Sigmoid colon (tissue), 4 donors: ENCODE data around the gene MSH3.

Experiments used
- POLR2A ChIP-seq, 2 donors: fragments of 450-650 bp; IDR thresholded peaks; one replicate each; pipeline ENCODE4 v1.6.1; 2016; ENCODE audit warnings: antibody characterized with exemption in 2 of 2, mild to moderate bottlenecking in 2 of 2, moderate library complexity in 2 of 2
- POLR2AphosphoS5 ChIP-seq, 4 donors: sonication (generic); formaldehyde crosslinking; IDR thresholded peaks; one replicate each; pipeline ENCODE4 v1.6.1; 2017; ENCODE audit warnings: antibody characterized with exemption in 4 of 4
- TF ChIP-seq, protein P1 (sequence below), 4 experiments: fragments of 450-650 bp in 3 of 4; fragments of 200-600 bp in 1 of 4; IDR thresholded peaks; one replicate each; pipeline ENCODE4 v1.5.1; 2016 to 2019; ENCODE audit warnings: antibody characterized with exemption in 4 of 4, mild to moderate bottlenecking in 3 of 4, moderate library complexity in 2 of 4

DNA sequence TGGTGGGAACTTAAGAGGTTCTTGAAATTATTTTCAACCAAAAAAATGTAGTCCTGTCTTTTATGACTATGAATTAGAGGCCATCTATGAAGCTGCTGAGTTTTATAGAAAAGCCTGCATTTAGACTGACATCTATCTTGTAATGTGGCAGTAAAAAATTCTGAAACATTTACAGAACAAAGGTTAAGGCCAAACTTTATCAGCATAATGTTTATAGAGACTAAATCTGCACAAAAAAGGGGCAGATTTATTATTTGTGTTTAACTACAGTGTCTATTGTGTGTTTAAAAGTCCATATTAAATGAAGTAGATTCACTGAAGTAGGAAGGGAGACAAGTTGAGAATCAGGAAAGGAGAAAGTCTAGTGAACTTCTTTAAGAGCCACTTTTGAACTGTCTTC, 47.1 kb upstream of the MSH3 start:
- no peak for TF ChIP-seq POLR2A (IDR thresholded peaks at IDR 0.05)
- no peak for TF ChIP-seq POLR2AphosphoS5 (IDR thresholded peaks at IDR 0.05)
- TF ChIP-seq, protein P1, sequence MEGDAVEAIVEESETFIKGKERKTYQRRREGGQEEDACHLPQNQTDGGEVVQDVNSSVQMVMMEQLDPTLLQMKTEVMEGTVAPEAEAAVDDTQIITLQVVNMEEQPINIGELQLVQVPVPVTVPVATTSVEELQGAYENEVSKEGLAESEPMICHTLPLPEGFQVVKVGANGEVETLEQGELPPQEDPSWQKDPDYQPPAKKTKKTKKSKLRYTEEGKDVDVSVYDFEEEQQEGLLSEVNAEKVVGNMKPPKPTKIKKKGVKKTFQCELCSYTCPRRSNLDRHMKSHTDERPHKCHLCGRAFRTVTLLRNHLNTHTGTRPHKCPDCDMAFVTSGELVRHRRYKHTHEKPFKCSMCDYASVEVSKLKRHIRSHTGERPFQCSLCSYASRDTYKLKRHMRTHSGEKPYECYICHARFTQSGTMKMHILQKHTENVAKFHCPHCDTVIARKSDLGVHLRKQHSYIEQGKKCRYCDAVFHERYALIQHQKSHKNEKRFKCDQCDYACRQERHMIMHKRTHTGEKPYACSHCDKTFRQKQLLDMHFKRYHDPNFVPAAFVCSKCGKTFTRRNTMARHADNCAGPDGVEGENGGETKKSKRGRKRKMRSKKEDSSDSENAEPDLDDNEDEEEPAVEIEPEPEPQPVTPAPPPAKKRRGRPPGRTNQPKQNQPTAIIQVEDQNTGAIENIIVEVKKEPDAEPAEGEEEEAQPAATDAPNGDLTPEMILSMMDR (IDR thresholded peaks at IDR 0.05) = no peak
